K562 (cell line): ENCODE measurements around the gene ZCCHC8. TPM values are rescaled to one million over a fixed set of nuclear protein-coding genes. Genes with fewer than 3 reads are reported as not detected.

ENCODE experiments used
- KLF16 ChIP-seq: IDR thresholded peaks from 2 replicates; pipeline ENCODE4 v1.6.1; 2016; ENCODE audit warnings: antibody characterized with exemption
- MCM5 ChIP-seq: fragments of 450-650 bp; IDR thresholded peaks from 2 replicates; pipeline ENCODE4 v1.6.1; 2016; ENCODE audit warnings: low read depth
- NCOA4 ChIP-seq: fragments of 450-650 bp; IDR thresholded peaks from 2 replicates; pipeline ENCODE4 v1.6.1; 2018; ENCODE audit warnings: mild to moderate bottlenecking; ENCODE audit not compliant: partially characterized antibody
- NFRKB ChIP-seq: fragments of 450-650 bp; IDR thresholded peaks from 2 replicates; pipeline ENCODE4 v1.6.1; 2016; ENCODE audit warnings: low read depth
- POLR2B ChIP-seq: fragments of 450-650 bp; IDR thresholded peaks from 2 replicates; pipeline ENCODE4 v1.6.1; 2018; ENCODE audit warnings: low read depth; ENCODE audit not compliant: partially characterized antibody
- RBFOX2 ChIP-seq: fragments of 200-400 bp; formaldehyde crosslinking; IDR thresholded peaks from 2 replicates; pipeline ENCODE4 v1.6.1; 2017; ENCODE audit warnings: low read depth, mild to moderate bottlenecking, low read length, moderate library complexity
- RBM14 ChIP-seq: fragments of 200-400 bp; formaldehyde crosslinking; IDR thresholded peaks from 2 replicates; pipeline ENCODE4 v1.6.1; 2018; ENCODE audit warnings: low read depth, mild to moderate bottlenecking, low read length, moderate library complexity, borderline replicate concordance; ENCODE audit not compliant: insufficient read depth
- RBM22 ChIP-seq: fragments of 200-400 bp; formaldehyde crosslinking; IDR thresholded peaks from 2 replicates; pipeline ENCODE4 v1.6.1; 2018; ENCODE audit warnings: low read length, low read depth; ENCODE audit not compliant: poor library complexity, severe bottlenecking
- SETDB1 ChIP-seq: IDR thresholded peaks from one replicate; pipeline ENCODE4 v1.6.1; 2012; ENCODE audit warnings: low read length, control low read depth, inconsistent platforms
- SNRNP70 ChIP-seq: fragments of 200-400 bp; formaldehyde crosslinking; optimal IDR thresholded peaks from 2 replicates; pipeline ENCODE3; 2017; ENCODE audit warnings: low read depth, low read length
- ZFX ChIP-seq: sonication (generic); formaldehyde crosslinking; IDR thresholded peaks from 2 replicates; pipeline ENCODE4 v1.8.0; 2022; ENCODE audit warnings: mild to moderate bottlenecking, missing genetic modification reagents, moderate library complexity
- ZNF121 ChIP-seq: sonication (generic); formaldehyde crosslinking; conservative IDR thresholded peaks from 2 replicates; pipeline ENCODE4 v1.8.0; 2022; ENCODE audit warnings: missing genetic modification reagents
- ZNF133 ChIP-seq: fragments of 250-450 bp; sonication (Bioruptor Pico); IDR thresholded peaks from 2 replicates; pipeline ENCODE4 v1.4.0; 2020; ENCODE audit warnings: mild to moderate bottlenecking
- ZNF589 ChIP-seq: fragments of 200-800 bp; sonication (Bioruptor generic); IDR thresholded peaks from 2 replicates; pipeline ENCODE4 v1.6.1; 2016; ENCODE audit warnings: low read depth, missing genetic modification characterization, missing compliant biosample characterization
- ZNF655 ChIP-seq: fragments of 250-450 bp; sonication (Bioruptor Pico); IDR thresholded peaks from 2 replicates; pipeline ENCODE4 v1.5.0; 2021
- ZNF830 ChIP-seq: fragments of 250-450 bp; sonication (Bioruptor Pico); IDR thresholded peaks from 2 replicates; pipeline ENCODE4 v1.5.0; 2021; ENCODE audit warnings: mild to moderate bottlenecking
- polyA plus RNA-seq, 8 experiments: library from polyadenylated mRNA; depleted of rRNA in 4 of 8; stranded (reverse) in 5 of 8; unstranded in 3 of 8; fragments of >200 nt; fragmentation: Nextera tagmentation in 2 of 8; fragmentation: Illumina TruSeq in 1 of 8; extraction: Ambion mirVana in 2 of 8; extraction: Trizol in 1 of 8; gene quantifications; 2 replicates each; pipeline versions ENCODE4 v1.2.1 to v1.2.3, GENCODE V29; 2011 to 2014; ENCODE audit warnings: inconsistent platforms in 1 of 8, missing spikeins in 1 of 8
- total RNA-seq, 7 experiments: library from RNA; depleted of rRNA in 6 of 7; stranded (reverse); fragments of >200 nt in 6 of 7; fragmentation: Illumina TruSeq in 2 of 7; extraction: Trizol in 2 of 7; gene quantifications; 2 replicates each; pipeline versions ENCODE4 v1.2.1 to v1.2.3, GENCODE V29; 2011 to 2021; ENCODE audit warnings: low replicate concordance in 1 of 7
- TF ChIP-seq, protein P1 (sequence below): fragments of 450-650 bp; IDR thresholded peaks from 2 replicates; pipeline ENCODE4 v1.7.1; 2018; ENCODE audit warnings: mild to moderate bottlenecking, low read depth; ENCODE audit not compliant: partially characterized antibody
- TF ChIP-seq, protein P2 (sequence below), 2 experiments: fragments of 150-350 bp in 1 of 2; IDR thresholded peaks; 2 replicates each; pipeline ENCODE4 v1.6.1; 2012 to 2016; ENCODE audit warnings: low read depth in 2 of 2, low read length in 2 of 2, mild to moderate bottlenecking in 1 of 2, moderate library complexity in 1 of 2

Gene ZCCHC8
- total and polyA plus RNA-seq, 9 of the 15 experiments (the other 6 are each of a cell fraction or from before 2014, with no cell fraction given) = 14.8 to 50.9 (median 34.1) TPM

GRCh38 chr12:122500685-122501488 is at the start of gene ZCCHC8 (continued):
- no peak for TF ChIP-seq ZNF121
- no peak for TF ChIP-seq MCM5
- peak; percentile 100 for TF ChIP-seq ZFX
- no peak for TF ChIP-seq SNRNP70
- TF ChIP-seq ZNF655 (CRISPR knock-in tag) = no peak
- no peak for TF ChIP-seq ZNF133 (CRISPR knock-in tag)
- peak; percentile 59 for TF ChIP-seq SETDB1
- TF ChIP-seq ZNF589 (CRISPR knock-in tag) = no peak
- no peak for TF ChIP-seq KLF16
- TF ChIP-seq NCOA4 = no peak
- TF ChIP-seq ZNF830 = no peak
- TF ChIP-seq RBM14 = 0 out of 2 replicates have a peak, but pooled peaks have one; percentile 86
- TF ChIP-seq NFRKB = peak; percentile 97
- TF ChIP-seq RBFOX2 = peak; percentile 99
- peak; percentile 92 for TF ChIP-seq POLR2B
- TF ChIP-seq, protein P1, sequence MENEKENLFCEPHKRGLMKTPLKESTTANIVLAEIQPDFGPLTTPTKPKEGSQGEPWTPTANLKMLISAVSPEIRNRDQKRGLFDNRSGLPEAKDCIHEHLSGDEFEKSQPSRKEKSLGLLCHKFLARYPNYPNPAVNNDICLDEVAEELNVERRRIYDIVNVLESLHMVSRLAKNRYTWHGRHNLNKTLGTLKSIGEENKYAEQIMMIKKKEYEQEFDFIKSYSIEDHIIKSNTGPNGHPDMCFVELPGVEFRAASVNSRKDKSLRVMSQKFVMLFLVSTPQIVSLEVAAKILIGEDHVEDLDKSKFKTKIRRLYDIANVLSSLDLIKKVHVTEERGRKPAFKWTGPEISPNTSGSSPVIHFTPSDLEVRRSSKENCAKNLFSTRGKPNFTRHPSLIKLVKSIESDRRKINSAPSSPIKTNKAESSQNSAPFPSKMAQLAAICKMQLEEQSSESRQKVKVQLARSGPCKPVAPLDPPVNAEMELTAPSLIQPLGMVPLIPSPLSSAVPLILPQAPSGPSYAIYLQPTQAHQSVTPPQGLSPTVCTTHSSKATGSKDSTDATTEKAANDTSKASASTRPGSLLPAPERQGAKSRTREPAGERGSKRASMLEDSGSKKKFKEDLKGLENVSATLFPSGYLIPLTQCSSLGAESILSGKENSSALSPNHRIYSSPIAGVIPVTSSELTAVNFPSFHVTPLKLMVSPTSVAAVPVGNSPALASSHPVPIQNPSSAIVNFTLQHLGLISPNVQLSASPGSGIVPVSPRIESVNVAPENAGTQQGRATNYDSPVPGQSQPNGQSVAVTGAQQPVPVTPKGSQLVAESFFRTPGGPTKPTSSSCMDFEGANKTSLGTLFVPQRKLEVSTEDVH = no peak
- TF ChIP-seq RBM22 = peak; percentile 9
- TF ChIP-seq, protein P2, sequence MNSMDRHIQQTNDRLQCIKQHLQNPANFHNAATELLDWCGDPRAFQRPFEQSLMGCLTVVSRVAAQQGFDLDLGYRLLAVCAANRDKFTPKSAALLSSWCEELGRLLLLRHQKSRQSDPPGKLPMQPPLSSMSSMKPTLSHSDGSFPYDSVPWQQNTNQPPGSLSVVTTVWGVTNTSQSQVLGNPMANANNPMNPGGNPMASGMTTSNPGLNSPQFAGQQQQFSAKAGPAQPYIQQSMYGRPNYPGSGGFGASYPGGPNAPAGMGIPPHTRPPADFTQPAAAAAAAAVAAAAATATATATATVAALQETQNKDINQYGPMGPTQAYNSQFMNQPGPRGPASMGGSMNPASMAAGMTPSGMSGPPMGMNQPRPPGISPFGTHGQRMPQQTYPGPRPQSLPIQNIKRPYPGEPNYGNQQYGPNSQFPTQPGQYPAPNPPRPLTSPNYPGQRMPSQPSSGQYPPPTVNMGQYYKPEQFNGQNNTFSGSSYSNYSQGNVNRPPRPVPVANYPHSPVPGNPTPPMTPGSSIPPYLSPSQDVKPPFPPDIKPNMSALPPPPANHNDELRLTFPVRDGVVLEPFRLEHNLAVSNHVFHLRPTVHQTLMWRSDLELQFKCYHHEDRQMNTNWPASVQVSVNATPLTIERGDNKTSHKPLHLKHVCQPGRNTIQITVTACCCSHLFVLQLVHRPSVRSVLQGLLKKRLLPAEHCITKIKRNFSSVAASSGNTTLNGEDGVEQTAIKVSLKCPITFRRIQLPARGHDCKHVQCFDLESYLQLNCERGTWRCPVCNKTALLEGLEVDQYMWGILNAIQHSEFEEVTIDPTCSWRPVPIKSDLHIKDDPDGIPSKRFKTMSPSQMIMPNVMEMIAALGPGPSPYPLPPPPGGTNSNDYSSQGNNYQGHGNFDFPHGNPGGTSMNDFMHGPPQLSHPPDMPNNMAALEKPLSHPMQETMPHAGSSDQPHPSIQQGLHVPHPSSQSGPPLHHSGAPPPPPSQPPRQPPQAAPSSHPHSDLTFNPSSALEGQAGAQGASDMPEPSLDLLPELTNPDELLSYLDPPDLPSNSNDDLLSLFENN (IDR thresholded peaks at IDR 0.05; ENCODE audit: low read depth in 2 of 2, low read length in 2 of 2) = 0 out of 4 replicates have a peak, but pooled peaks of 1 of the 2 experiments have one; percentile 25
